ENCODE data around the gene CDC42BPG. TPM values are rescaled to one million over a fixed set of nuclear protein-coding genes. Genes with fewer than 3 reads are reported as not detected.

CDC42BPG gene
- total RNA-seq, 1 donor, result 7.5 TPM

- peak; percentile 44 to 94 (median 89) for DNase-seq (ENCODE audit: low read depth in 2 of 3, low spot score in 2 of 3)
Observed at GRCh38 chr11:64810271-64810890, 34.1 kb downstream of the CDC42BPG start, which contains the start of gene MEN1. Gene MEN1, minus strand, starts transcription at chr11:64810551. Its CDS starts 442 bp downstream, at chr11:64810109.

- DNase-seq (ENCODE audit: low read depth in 2 of 3, low spot score in 2 of 3), result peak in 1 of 3 donors; percentile 22
Observed at GRCh38 chr11:64809781-64810241, 34.6 kb downstream of the CDC42BPG start.

DNA sequence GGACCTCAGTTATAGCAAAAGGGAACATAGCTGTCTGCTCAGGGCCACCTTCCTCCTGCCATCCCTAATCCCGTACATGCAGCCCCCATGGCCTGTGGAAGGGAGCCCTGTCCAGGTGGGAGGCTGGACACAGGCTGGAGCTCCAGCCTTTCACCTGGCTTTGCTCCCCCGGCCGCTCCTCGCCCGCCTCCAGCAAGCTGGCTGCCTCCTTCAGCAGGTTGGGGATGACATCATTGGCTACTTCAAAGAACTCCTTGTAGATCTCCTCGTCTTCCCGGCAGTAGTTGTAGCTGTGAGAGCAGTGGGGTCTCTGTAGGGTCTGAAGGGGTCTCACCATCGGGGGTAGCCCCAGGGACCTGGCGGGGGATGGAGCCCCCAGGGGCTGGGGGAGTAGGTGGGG, 39.0 kb downstream of the CDC42BPG start:
- DNase-seq (ENCODE audit: low read depth in 2 of 3, low spot score in 2 of 3), result no peak

GRCh38 chr11:64804346-64805210, 39.9 kb downstream of the CDC42BPG start:
- no peak for DNase-seq (ENCODE audit: low read depth in 2 of 3, low spot score in 2 of 3)

DNA sequence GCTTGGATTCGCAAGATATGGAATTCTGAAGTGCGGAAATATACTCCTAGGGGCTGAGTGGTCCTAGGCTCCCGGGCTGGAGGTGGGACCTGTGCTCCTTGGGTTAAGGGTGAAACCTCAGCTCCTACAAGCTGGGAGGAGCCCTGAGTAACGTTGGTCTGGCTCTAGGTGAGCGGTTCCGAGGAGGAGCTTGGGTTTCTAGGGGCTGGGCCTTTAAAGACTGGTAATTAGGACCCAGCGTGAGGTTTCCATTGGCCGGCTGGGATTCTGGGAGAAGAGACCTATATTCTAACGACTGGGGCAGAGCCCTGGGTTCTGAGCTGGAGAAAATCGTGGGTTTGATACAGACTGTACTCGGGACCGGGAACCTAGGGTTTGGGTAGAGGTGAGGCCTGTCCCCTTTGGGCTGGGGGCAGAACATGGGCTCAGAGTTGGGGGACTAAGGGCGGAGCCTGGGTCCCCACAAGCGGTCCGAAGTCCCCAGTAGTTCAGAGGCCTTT, 40.6 kb downstream of the CDC42BPG start:
- DNase-seq (ENCODE audit: low read depth in 2 of 3, low spot score in 2 of 3), result no peak

DNA sequence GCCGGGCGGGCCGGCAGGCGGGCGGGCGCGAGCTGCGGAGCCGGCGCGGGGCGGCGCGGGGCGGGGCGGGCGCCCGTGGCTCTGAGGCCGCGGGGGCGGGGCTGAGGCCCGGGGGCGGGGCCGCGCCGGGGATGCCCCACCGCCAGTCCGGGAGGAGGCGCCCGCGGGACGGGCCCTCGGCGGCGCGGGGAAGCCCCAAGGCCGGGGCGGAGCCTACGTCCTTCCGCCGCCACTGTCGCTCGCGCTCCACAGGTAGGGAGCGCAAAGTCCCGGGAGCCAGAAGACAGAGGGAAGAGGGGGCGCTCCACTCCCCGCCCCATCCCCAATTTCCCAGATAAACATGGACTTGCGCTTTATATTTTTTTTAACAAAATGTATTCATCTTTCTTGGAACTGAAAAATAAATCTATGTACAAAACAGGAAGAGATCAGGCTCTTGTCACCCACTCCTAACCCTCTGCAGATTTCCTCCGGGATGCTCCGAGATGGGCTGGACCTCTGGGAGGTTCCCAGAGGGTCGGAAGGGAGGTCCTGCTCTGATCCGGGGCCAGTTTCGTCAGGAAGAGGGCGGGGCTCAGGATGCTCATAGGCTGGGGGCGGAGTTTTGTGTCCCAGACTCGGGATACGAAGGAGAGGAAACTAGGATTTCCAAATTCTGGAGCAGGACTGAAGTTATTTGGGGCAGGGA, 41.2 kb downstream of the CDC42BPG start, which contains the start of gene MAP4K2:
Gene MAP4K2, minus strand, starts transcription at position 57 of the 688 bp plus-strand sequence. CDS start 65 bp downstream, outside the sequence.
- DNase-seq (ENCODE audit: low read depth in 2 of 3, low spot score in 2 of 3), result peak; percentile 76 to 84 (median 79)

- no peak for DNase-seq (ENCODE audit: low read depth in 2 of 3, low spot score in 2 of 3)
Observed at GRCh38 chr11:64802370-64803157, 41.9 kb downstream of the CDC42BPG start.

DNA sequence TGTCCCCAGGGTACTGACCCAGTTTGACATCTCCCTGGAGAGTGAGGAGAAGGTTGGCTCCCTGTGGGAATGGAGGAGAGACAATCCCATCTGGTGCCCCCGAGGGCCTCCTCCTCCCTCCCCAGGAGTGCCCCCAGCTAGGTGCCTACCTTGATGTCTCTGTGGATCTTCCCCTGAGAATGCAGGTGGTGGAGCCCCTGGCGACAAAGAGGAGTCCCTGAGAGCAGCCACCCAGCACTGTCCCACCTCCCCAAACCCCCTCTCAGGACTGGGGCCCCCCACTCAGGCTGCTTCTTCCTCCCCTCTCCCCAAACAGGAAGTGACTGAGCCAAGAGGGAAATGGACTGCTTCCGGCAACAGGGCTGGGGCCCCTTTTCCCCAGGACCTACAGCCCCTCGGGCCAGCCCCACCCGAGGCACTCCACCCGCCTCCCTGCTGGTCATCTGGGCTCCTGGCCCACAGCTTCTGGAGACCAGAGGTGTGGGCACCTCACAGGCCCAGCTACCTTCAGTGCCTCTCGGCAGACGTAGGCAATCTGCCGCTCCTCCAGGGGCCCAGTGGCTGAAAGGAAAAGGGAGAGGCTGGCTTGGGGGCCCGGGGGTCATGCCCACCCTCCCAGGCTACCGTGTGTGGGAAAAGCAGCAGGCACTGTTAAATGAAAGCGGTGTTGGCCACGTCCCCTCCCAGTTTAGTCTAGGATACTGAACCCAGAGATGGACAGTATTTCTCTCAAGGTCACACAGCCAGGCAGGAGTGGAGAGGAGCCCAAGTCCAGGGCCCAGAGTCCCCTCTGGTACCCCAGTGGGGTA, 42.7 kb downstream of the CDC42BPG start:
- DNase-seq (ENCODE audit: low read depth in 2 of 3, low spot score in 2 of 3), result no peak

DNA sequence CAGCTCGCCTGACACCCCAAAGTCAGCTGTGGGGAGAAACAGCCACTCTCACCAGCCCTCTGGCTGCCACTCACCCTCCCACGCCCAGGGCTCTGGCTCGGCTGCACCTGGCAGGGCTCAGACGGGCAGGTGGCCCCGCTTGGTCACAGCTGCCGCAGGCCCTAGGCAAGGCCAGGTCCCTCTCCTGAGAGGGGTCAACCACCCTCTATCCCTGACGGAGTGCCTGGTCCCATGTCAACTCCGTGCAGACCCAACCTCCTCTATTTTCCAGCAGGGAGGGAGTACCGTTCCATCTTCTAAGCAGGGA, 43.3 kb downstream of the CDC42BPG start:
- DNase-seq (ENCODE audit: low read depth in 2 of 3, low spot score in 2 of 3), result no peak

GRCh38 chr11:64800303-64801157, 43.9 kb downstream of the CDC42BPG start:
- no peak for DNase-seq (ENCODE audit: low read depth in 2 of 3, low spot score in 2 of 3)

DNA sequence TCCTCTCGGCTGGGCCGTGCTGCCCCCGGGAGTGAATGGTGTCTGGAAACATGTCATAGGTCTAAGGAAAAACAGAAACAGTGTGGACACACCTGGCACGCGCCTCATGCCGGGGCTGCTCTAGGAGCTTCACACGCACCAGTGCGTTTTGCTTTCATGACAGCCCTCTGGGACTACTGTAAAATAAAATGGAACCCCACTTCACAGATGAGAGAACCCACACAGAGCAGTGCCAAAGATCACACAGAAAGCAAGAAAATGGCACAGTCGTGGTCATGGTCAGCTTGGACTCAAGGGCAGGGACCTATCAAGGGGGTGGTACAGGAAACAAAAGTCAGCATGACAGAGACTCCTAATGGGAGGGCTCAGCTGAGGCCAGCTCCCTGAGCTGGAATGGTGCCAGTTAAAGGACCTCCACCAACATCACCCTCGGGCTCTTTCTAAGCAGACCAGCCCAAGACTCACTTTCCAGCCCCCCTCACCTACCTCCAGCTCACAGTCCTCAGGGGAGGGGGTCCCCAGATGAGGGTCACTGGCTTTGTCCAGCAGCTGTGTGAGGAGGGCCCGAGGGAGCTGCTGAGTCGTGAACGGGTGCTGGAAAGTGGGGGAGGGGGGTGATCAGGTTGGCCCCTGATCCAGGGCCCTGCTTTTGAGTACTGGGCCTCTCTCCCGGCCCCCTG, 44.7 kb downstream of the CDC42BPG start:
- no peak for DNase-seq (ENCODE audit: low read depth in 2 of 3, low spot score in 2 of 3)

DNA sequence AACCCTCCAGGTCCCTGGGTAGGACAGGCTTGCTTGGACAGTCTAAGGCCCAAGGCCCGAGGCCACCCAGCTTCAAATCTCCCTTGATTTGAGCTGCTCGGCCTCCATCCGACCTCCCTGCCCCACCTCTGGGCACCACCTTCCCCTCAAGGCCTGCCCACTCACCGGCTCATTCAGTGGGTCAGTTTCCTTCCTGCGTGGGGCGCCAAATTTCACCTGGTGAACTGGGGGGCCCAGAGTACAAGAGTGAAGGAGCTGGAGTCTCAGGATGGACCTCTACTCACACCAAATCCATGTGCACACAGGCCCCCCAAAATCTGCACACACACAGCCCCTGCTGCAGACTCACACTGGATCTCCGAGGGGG, 45.2 kb downstream of the CDC42BPG start:
- DNase-seq (ENCODE audit: low read depth in 2 of 3, low spot score in 2 of 3), result no peak

DNA sequence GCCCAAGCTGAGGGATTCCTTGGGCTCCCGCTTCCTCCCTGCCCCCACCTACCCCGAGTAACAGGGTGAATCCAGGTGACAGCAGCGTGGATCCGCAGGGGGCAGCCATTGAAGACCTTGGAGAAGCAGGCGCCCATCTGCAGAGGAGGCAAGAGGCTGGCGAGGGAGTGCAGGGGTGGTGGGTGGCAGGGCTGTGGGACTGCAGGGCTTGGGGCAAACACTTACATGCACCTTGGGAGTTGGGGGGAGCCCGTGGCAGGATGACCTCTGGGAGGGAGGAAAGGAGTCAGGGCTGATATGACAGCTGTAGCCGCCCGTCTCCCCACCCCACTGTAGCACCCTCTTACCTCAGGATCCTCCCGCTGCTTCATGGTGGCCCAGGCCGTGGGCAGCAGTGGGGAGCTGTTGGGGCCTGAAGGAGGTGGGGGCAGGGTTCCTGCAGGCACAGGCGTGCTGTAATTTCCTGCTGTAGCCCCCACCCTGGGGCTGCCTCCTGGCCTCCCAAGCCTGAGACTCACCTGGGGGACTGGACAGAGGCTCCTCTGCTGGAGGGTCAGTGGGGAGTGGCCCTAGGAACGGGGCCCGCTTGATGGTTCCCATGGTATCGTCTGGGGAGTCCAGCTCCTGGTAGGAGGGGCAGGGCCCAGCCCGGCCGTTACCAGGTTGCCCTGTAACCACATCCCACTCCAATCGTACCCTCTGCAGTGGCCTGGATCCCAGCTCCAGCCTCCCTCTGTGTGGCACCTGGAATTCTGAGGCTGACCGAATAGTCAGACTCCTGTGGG, 47.5 kb downstream of the CDC42BPG start:
- DNase-seq (ENCODE audit: low read depth in 2 of 3, low spot score in 2 of 3), result no peak

DNA sequence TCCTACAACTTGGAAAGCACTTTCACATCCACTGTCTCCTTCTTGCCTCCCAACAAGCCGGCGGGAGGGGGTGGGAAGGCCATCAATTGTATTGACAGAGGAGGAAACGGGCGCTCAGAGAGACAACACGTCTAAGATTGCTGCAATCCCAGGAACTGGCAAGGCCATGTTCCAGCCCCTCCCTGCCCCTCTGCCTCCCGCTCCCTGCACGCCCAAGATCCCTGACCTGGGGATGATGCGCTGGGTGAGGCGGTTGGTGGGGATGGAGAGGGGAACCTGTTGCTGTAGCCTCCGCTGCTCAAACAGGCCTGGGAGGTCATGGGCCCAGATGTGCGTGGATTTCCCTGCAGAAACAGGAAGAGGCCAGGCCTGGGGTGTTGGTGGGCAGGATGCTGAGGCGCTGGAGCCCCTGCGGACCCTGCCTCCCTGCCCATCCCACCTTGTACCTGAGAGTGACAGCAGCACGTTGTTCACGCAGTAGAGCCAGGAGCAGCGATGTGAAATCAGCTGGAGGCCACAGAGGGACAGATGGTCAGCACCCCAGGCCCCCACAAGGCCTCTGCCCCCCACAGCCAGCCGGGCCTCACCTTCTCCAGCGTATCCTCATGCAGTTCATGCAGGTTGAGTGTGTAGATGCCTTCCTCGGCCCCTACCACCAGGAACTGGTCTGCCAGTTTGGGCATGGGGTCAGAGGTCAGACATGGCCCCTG, 48.3 kb downstream of the CDC42BPG start:
- no peak for DNase-seq (ENCODE audit: low read depth in 2 of 3, low spot score in 2 of 3)

DNA sequence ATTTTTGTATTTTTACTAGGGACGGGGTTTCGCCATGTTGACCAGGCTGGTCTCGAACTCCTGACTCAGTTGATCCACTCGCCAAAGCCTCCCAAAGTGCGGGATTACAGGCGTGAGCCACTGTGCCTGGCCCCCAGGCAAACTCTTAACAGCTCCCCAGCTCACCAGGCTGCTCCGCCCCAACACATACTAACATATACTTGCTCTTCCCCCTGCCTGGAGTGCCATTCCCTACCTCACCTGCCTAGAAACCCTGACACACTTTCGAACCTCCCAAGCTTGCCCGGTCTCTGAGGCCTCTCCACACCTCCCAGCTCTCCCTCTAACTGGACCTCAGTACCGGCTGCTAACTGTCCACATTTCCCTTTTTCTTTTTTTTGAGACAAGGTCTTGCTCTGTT, 49.9 kb downstream of the CDC42BPG start:
- no peak for DNase-seq (ENCODE audit: low read depth in 2 of 3, low spot score in 2 of 3)

- DNase-seq (ENCODE audit: low read depth in 2 of 3, low spot score in 2 of 3), result no peak
Observed at GRCh38 chr11:64793271-64794160, 50.9 kb downstream of the CDC42BPG start.
